B cell (primary cell): ENCODE measurements around the gene DNAL1. TPM values are rescaled to one million over a fixed set of nuclear protein-coding genes. Genes with fewer than 3 reads are reported as not detected.

Experiments
- ATAC-seq: fragments of 200-7000 bp; cut with Tn5 transposase; one replicate; pipeline ENCODE4 v1.10.0; 2021; ENCODE audit warnings: low read depth, mild to moderate bottlenecking, moderate number of reproducible peaks, moderate library complexity
- CTCF ChIA-PET: fragments of 350-600 bp; sonication (Branson Sonifier 250); formaldehyde crosslinking; loops from one replicate; lab custom pipeline; 2021; ENCODE audit warnings: antibody characterized with exemption, inconsistent platforms; lab: Charles Lee
- POLR2A ChIA-PET: fragments of 350-600 bp; sonication (Branson Sonifier 250); formaldehyde crosslinking; loops from one replicate; lab custom pipeline; 2021; ENCODE audit warnings: antibody characterized with exemption; lab: Charles Lee
- DNase-seq: peaks from one replicate; pipeline ENCODE4 v3.0.0; 2013
- H2AFZ ChIP-seq: 2 replicates; pipeline ENCODE4 v1.6.1; 2012; ENCODE audit warnings: mild to moderate bottlenecking, low read depth, low read length; ENCODE audit not compliant: insufficient read depth, poor library complexity, severe bottlenecking
- H3K27ac ChIP-seq, 2 donors: 1 replicate in 1 of 2; 2 replicates in 1 of 2; pipeline ENCODE4 v1.5.1; 2012 to 2013; ENCODE audit warnings: low read length in 2 of 2, mild to moderate bottlenecking in 2 of 2, moderate library complexity in 1 of 2
- H3K27me3 ChIP-seq, 4 experiments: fragments of 200-600 bp in 1 of 4; sonication (generic) in 1 of 4; replicated peaks in 1 of 4; 1 replicate in 2 of 4; 2 replicates in 2 of 4; pipeline versions ENCODE4 v1.6.1 to v1.7.0; 2013 to 2016; ENCODE audit warnings: low read length in 3 of 4, mild to moderate bottlenecking in 2 of 4, mixed read lengths in 1 of 4, moderate library complexity in 1 of 4; ENCODE audit not compliant: insufficient read depth in 4 of 4, control insufficient read depth in 3 of 4; ENCODE audit errors: control extremely low read depth in 1 of 4
- H3K36me3 ChIP-seq, 2 experiments: replicated peaks in 1 of 2; 1 replicate in 1 of 2; 2 replicates in 1 of 2; pipeline versions ENCODE4 v1.6.1 to v1.7.1; 2013; ENCODE audit warnings: low read length in 1 of 2; ENCODE audit not compliant: insufficient read depth in 2 of 2, control insufficient read depth in 1 of 2; ENCODE audit errors: control extremely low read depth in 1 of 2, extremely low read depth in 1 of 2
- H3K4me1 ChIP-seq, 2 donors: fragments of 200-600 bp in 1 of 2; sonication (generic) in 1 of 2; 1 replicate in 1 of 2; 2 replicates in 1 of 2; pipeline versions ENCODE4 v1.5.1 to v1.6.1; 2013 to 2017; ENCODE audit warnings: low read length in 2 of 2; ENCODE audit not compliant: control insufficient read depth in 2 of 2, insufficient read depth in 2 of 2
- H3K4me2 ChIP-seq: replicated peaks from 2 replicates; pipeline ENCODE3; 2012; ENCODE audit warnings: mild to moderate bottlenecking, low read depth, low read length; ENCODE audit not compliant: poor library complexity, severe bottlenecking
- H3K4me3 ChIP-seq, 5 experiments: fragments of 200-600 bp in 1 of 5; sonication (generic) in 1 of 5; 1 replicate in 3 of 5; 2 replicates in 2 of 5; pipeline versions ENCODE4 v1.5.1 to v1.7.0; 2011 to 2016; ENCODE audit warnings: low read length in 4 of 5, mild to moderate bottlenecking in 4 of 5, low read depth in 2 of 5, control low read depth in 1 of 5, moderate library complexity in 1 of 5; ENCODE audit not compliant: insufficient read depth in 1 of 5; ENCODE audit errors: control extremely low read depth in 1 of 5, extremely low read depth in 1 of 5
- H3K79me2 ChIP-seq: fragments of 200-600 bp; sonication (generic); one replicate; pipeline ENCODE4 v1.6.0; 2016; ENCODE audit warnings: low read length; ENCODE audit not compliant: control insufficient read depth, insufficient read depth
- H3K9ac ChIP-seq: fragments of 200-600 bp; sonication (generic); 2 replicates; pipeline ENCODE4 v1.6.1; 2017; ENCODE audit warnings: mild to moderate bottlenecking, low read length, moderate library complexity
- H3K9me3 ChIP-seq, 3 donors: one replicate each; pipeline versions ENCODE4 v1.6.1 to v1.7.1; 2013; ENCODE audit warnings: low read length in 2 of 3; ENCODE audit not compliant: control insufficient read depth in 2 of 3, insufficient read depth in 1 of 3; ENCODE audit errors: control extremely low read depth in 1 of 3
- H4K20me1 ChIP-seq: 2 replicates; pipeline ENCODE4 v1.6.0; 2012; ENCODE audit warnings: mild to moderate bottlenecking, low read length; ENCODE audit not compliant: insufficient read depth, control insufficient read depth, poor library complexity, severe bottlenecking
- H3K27ac Mint-ChIP-seq: one replicate; pipeline ENCODE4 v1.8.0; 2021; ENCODE audit warnings: mixed read lengths
- H3K27me3 Mint-ChIP-seq: one replicate; pipeline ENCODE4 v1.8.0; 2021; ENCODE audit warnings: mixed read lengths
- H3K4me1 Mint-ChIP-seq: one replicate; pipeline ENCODE4 v1.8.0; 2021; ENCODE audit warnings: mixed read lengths
- H3K4me3 Mint-ChIP-seq: one replicate; pipeline ENCODE4 v1.8.0; 2021; ENCODE audit warnings: mixed read lengths
- H3K9me3 Mint-ChIP-seq: one replicate; pipeline ENCODE4 v1.8.0; 2022; ENCODE audit warnings: mixed read lengths; ENCODE audit not compliant: insufficient read depth
- EZH2 ChIP-seq: IDR thresholded peaks from 2 replicates; pipeline ENCODE4 v1.6.1; 2012; ENCODE audit warnings: borderline replicate concordance, low read depth, mild to moderate bottlenecking, moderate library complexity, low read length; ENCODE audit not compliant: insufficient read depth, poor library complexity, severe bottlenecking
- WGBS: methylation state at CpG from one replicate; pipeline ENCODE4 v1.1.5; 2013; ENCODE audit warnings: missing lambda C conversion rate; ENCODE audit not compliant: insufficient coverage; 5-methylcytosine and 5-hydroxymethylcytosine counted together
- intact Hi-C: fragments of 100-400 bp; cut with micrococcal nuclease; formaldehyde crosslinking; loops from one replicate; pipeline ENCODE4 v1.10.0; 2022
- polyA plus RNA-seq: library from polyadenylated mRNA; depleted of rRNA; stranded (reverse); fragments of >200 nt; gene quantifications from 2 replicates; pipeline ENCODE4 v1.2.3, GENCODE V29; 2012
- total RNA-seq, 2 donors: library from RNA; stranded (reverse); fragments of 120-200 nt in 1 of 2; gene quantifications; 1 replicate in 1 of 2; 2 replicates in 1 of 2; pipeline versions ENCODE4 v1.2.3 to v1.2.4, GENCODE V29; 2013 to 2022
- TF ChIP-seq, protein P1 (sequence below): fragments of 200-600 bp; IDR thresholded peaks from one replicate; pipeline ENCODE4 v1.8.0; 2022; ENCODE audit warnings: antibody characterized with exemption, mild to moderate bottlenecking

DNAL1 gene
- total and polyA plus RNA-seq, 2 donors (not counting 1 experiment from before 2014, with no cell fraction given) = 2.0 to 10.7 TPM

DNA sequence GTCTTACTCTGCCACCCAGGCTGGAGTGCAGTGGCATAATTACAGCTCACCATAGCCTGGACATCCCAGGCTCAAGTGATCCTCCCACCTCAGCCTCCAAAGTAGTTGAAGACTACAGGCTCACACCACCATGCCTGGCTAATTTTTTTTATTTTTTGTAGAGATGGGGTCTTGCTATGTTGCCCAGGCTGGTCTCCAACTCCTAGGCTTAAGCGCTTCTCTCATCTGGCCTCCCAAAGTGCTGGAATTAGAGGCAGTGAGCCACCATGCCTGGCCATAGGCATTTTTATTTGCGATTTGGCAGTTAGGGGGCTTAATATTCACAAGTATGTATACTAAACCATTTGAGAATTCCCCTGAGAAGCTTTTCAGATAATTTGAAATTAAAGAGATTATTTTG lies 50.3 kb downstream of the DNAL1 start:
- no peaks in the 10 kb centered on the region for H3K9me3 Mint-ChIP-seq
- POLR2A ChIA-PET = no interaction called here
- peaks cover 3% of the 10 kb centered on the region for H3K4me1 Mint-ChIP-seq
- peaks cover 0 to 2% of the 10 kb centered on the region in 2 experiments for H3K36me3 ChIP-seq
- CTCF ChIA-PET = no interaction called here
- H3K27ac ChIP-seq = no peak overlapping the region
- no peak for TF ChIP-seq EZH2
- TF ChIP-seq, protein P1, sequence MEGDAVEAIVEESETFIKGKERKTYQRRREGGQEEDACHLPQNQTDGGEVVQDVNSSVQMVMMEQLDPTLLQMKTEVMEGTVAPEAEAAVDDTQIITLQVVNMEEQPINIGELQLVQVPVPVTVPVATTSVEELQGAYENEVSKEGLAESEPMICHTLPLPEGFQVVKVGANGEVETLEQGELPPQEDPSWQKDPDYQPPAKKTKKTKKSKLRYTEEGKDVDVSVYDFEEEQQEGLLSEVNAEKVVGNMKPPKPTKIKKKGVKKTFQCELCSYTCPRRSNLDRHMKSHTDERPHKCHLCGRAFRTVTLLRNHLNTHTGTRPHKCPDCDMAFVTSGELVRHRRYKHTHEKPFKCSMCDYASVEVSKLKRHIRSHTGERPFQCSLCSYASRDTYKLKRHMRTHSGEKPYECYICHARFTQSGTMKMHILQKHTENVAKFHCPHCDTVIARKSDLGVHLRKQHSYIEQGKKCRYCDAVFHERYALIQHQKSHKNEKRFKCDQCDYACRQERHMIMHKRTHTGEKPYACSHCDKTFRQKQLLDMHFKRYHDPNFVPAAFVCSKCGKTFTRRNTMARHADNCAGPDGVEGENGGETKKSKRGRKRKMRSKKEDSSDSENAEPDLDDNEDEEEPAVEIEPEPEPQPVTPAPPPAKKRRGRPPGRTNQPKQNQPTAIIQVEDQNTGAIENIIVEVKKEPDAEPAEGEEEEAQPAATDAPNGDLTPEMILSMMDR = no peak
- H3K4me2 ChIP-seq = no peak overlapping the region
- no peak overlapping the region for H3K4me3 Mint-ChIP-seq
- intact Hi-C loops = no loop called here
- no peaks in the 10 kb centered on the region for H3K79me2 ChIP-seq
- no peak overlapping the region for H3K4me3 ChIP-seq
- DNase-seq (no peak), ATAC-seq (no peak)
- no peaks in the 10 kb centered on the region for H3K27me3 ChIP-seq
- no peaks in the 10 kb centered on the region for H3K4me1 ChIP-seq
- no peak overlapping the region for H3K9ac ChIP-seq
- no peaks in the 10 kb centered on the region for H3K27me3 Mint-ChIP-seq
- WGBS = no CpG with 5 or more reads among the region's 2 CpGs
- H4K20me1 ChIP-seq = no peaks in the 10 kb centered on the region
- no peak overlapping the region for H2AFZ ChIP-seq
- H3K27ac Mint-ChIP-seq = no peak overlapping the region
- no peaks in the 10 kb centered on the region for H3K9me3 ChIP-seq

DNA sequence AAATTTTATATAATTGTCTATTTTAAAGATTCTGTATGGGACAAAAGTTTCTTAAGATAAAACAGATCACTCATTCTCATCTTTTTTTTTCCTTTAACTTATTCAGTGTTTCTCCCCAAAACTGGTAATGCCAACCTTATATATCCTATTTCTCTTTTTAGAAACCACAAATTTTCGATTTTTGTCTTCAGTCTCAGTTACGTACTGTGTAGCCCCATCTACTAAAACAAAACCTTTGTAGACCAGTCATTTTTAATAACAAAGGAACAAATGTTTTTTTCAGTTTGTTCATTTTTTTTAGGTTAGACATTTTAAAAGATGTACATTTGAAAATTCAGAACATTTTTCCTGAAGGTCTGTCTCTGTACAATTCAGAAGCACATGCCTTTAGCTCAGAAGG lies 51.2 kb downstream of the DNAL1 start:
- Mint-ChIP-seq H3K9me3 (no peaks in the 10 kb centered on the region), H3K4me1 (peaks cover 3% of the 10 kb centered on the region), H3K27me3 (no peaks in the 10 kb centered on the region), H3K27ac (no peak overlapping the region), H3K4me3 (no peak overlapping the region)
- no peak overlapping the region for H3K4me2 ChIP-seq
- no peaks in the 10 kb centered on the region for H3K79me2 ChIP-seq
- H4K20me1 ChIP-seq = no peaks in the 10 kb centered on the region
- ATAC-seq (no peak), DNase-seq (no peak)
- H3K4me1 ChIP-seq = no peaks in the 10 kb centered on the region
- H3K27ac ChIP-seq = no peak overlapping the region
- no peak overlapping the region for H2AFZ ChIP-seq
- no CpG with 5 or more reads among the region's 2 CpGs for WGBS
- intact Hi-C loops = no loop called here
- no peaks in the 10 kb centered on the region for H3K9me3 ChIP-seq
- H3K9ac ChIP-seq = no peak overlapping the region
- POLR2A ChIA-PET = no interaction called here
- no peaks in the 10 kb centered on the region for H3K27me3 ChIP-seq
- TF ChIP-seq, protein P1 = no peak
- no peak for TF ChIP-seq EZH2
- no peaks in the 10 kb centered on the region for H3K36me3 ChIP-seq
- CTCF ChIA-PET = no interaction called here
- H3K4me3 ChIP-seq = no peak overlapping the region
